Activated CD8-positive, alpha-beta memory T cell treated with anti-CD3 and anti-CD28 coated beads for 4 hours (primary cell): Measurements from ENCODE around the gene VTI1A.
"Not testable (repeated sequence)": the region's sequence is repeated elsewhere in the genome, so short reads cannot be mapped to it uniquely, and the experiment has no call there.

Source experiments
- DNase-seq, 2 donors: peaks; one replicate each; pipeline ENCODE4 v3.0.0-alpha.2; 2020; ENCODE audit warnings: low read depth in 2 of 2

Gene VTI1A

GRCh38 chr10:112587729-112588128, 140.7 kb downstream of the VTI1A start:
- no peak for DNase-seq

- DNase-seq = no peak
Measured at GRCh38 chr10:112588225-112588990, 141.4 kb downstream of the VTI1A start.

GRCh38 chr10:112589081-112589480, 142.1 kb downstream of the VTI1A start:
- no peak for DNase-seq

- DNase-seq = not testable (repeated sequence)
Measured at GRCh38 chr10:112590786-112591185, 143.8 kb downstream of the VTI1A start.

- DNase-seq = no peak
Measured at GRCh38 chr10:112593023-112593422, 146.0 kb downstream of the VTI1A start.

- DNase-seq = no peak
Measured at GRCh38 chr10:112601214-112602090, 154.4 kb downstream of the VTI1A start.

GRCh38 chr10:112603062-112603461, 156.0 kb downstream of the VTI1A start:
- DNase-seq = no peak

GRCh38 chr10:112605063-112605462, 158.0 kb downstream of the VTI1A start:
- no peak for DNase-seq

GRCh38 chr10:112607506-112607905, 160.5 kb downstream of the VTI1A start:
- no peak for DNase-seq

- DNase-seq = no peak
Measured at GRCh38 chr10:112613620-112614019, 166.6 kb downstream of the VTI1A start.

- no peak for DNase-seq
Measured at GRCh38 chr10:112614072-112614471, 167.1 kb downstream of the VTI1A start.

- no peak for DNase-seq
Measured at GRCh38 chr10:112614586-112614985, 167.6 kb downstream of the VTI1A start.

GRCh38 chr10:112615269-112615668, 168.3 kb downstream of the VTI1A start:
- DNase-seq = no peak

GRCh38 chr10:112616647-112617046, 169.6 kb downstream of the VTI1A start:
- DNase-seq = no peak

GRCh38 chr10:112618814-112619213, 171.8 kb downstream of the VTI1A start:
- DNase-seq = no peak

- DNase-seq = no peak
Measured at GRCh38 chr10:112619556-112619955, 172.5 kb downstream of the VTI1A start.

- no peak for DNase-seq
Measured at GRCh38 chr10:112622786-112623185, 175.8 kb downstream of the VTI1A start.

GRCh38 chr10:112624546-112625048, 177.6 kb downstream of the VTI1A start:
- no peak for DNase-seq

GRCh38 chr10:112628951-112629609, 182.1 kb downstream of the VTI1A start:
- DNase-seq = no peak

GRCh38 chr10:112631501-112632400, 184.7 kb downstream of the VTI1A start:
- DNase-seq = no peak
